22Rv1 (cell line): ENCODE data around the gene MAST4.

Experiments used
- ZFX ChIP-seq: fragments of 450-650 bp; IDR thresholded peaks from 2 replicates; pipeline ENCODE4 v1.6.1; 2017; ENCODE audit warnings: antibody characterized with exemption, borderline replicate concordance
- TF ChIP-seq, protein P1 (sequence below): fragments of 450-650 bp; IDR thresholded peaks from 2 replicates; pipeline ENCODE4 v1.5.1; 2017; ENCODE audit warnings: mild to moderate bottlenecking

DNA sequence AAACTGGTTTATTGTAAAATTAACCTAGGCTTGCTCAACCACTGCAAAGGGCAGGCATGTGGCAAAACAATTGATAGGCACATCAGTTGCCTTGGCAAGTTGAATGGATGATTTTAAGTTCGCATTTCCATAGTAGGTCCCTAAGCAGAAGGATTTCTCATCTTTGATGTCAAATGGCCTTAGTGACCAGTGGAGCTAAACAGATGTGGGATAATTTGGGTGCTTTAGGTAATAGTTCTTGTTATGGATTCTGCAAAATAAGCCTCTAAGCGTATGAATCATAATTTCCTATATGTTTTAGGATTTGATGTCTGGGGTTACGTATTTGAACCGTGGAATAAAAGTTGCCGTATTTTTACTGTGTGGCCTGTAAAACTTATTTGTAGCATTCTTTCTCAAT, 418.0 kb downstream of the MAST4 start:
- TF ChIP-seq, protein P1, sequence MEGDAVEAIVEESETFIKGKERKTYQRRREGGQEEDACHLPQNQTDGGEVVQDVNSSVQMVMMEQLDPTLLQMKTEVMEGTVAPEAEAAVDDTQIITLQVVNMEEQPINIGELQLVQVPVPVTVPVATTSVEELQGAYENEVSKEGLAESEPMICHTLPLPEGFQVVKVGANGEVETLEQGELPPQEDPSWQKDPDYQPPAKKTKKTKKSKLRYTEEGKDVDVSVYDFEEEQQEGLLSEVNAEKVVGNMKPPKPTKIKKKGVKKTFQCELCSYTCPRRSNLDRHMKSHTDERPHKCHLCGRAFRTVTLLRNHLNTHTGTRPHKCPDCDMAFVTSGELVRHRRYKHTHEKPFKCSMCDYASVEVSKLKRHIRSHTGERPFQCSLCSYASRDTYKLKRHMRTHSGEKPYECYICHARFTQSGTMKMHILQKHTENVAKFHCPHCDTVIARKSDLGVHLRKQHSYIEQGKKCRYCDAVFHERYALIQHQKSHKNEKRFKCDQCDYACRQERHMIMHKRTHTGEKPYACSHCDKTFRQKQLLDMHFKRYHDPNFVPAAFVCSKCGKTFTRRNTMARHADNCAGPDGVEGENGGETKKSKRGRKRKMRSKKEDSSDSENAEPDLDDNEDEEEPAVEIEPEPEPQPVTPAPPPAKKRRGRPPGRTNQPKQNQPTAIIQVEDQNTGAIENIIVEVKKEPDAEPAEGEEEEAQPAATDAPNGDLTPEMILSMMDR, result no peak
- TF ChIP-seq ZFX, result no peak
